ENCODE measurements around the gene CRTC2.
A peak's percentile ranks its signal among the peaks of the same experiment; 100 is the strongest.
"Not testable (repeated sequence)": the region's sequence is repeated elsewhere in the genome, so short reads cannot be mapped to it uniquely, and the experiment has no call there.

CRTC2 gene

GRCh38 chr1:153958111-153958960 lies at the start of gene CRTC2:
CRTC2 (minus strand) TSS chr1:153958612; CDS start chr1:153958497, 115 bp downstream.
- DNase-seq (ENCODE audit: low read depth in 2 of 2): peak; percentile 87 to 88

GRCh38 chr1:154006136-154006535 lies 47.7 kb upstream of the CRTC2 start:
- DNase-seq (ENCODE audit: low read depth in 2 of 2): no peak

GRCh38 chr1:154000420-154000819 lies 42.0 kb upstream of the CRTC2 start:
- no peak for DNase-seq (ENCODE audit: low read depth in 2 of 2)

- not testable (repeated sequence) for DNase-seq (ENCODE audit: low read depth in 2 of 2)
Measured at GRCh38 chr1:153996882-153997281, 38.5 kb upstream of the CRTC2 start.

- no peak for DNase-seq (ENCODE audit: low read depth in 2 of 2)
Measured at GRCh38 chr1:153995640-153996039, 37.2 kb upstream of the CRTC2 start.

GRCh38 chr1:153995202-153995601 lies 36.8 kb upstream of the CRTC2 start:
- DNase-seq (ENCODE audit: low read depth in 2 of 2): no peak

- DNase-seq (ENCODE audit: low read depth in 2 of 2): no peak
Measured at GRCh38 chr1:153991806-153992205, 33.4 kb upstream of the CRTC2 start.

GRCh38 chr1:153991151-153991630 lies 32.8 kb upstream of the CRTC2 start:
- DNase-seq (ENCODE audit: low read depth in 2 of 2): no peak

GRCh38 chr1:153990468-153991150 lies 32.2 kb upstream of the CRTC2 start, which contains the start of gene RPS27:
RPS27 (plus strand) TSS chr1:153990762; CDS start chr1:153990797, 35 bp downstream.
- DNase-seq (ENCODE audit: low read depth in 2 of 2): peak; percentile 61 to 84

- no peak for DNase-seq (ENCODE audit: low read depth in 2 of 2)
Measured at GRCh38 chr1:153987621-153988020, 29.2 kb upstream of the CRTC2 start.

- no peak for DNase-seq (ENCODE audit: low read depth in 2 of 2)
Measured at GRCh38 chr1:153985941-153986761, 27.7 kb upstream of the CRTC2 start, which contains the start of gene RAB13. RAB13 (minus strand) TSS chr1:153986339; CDS start chr1:153986236, 103 bp downstream.

- no peak for DNase-seq (ENCODE audit: low read depth in 2 of 2)
Measured at GRCh38 chr1:153985341-153985912, 27.0 kb upstream of the CRTC2 start.

GRCh38 chr1:153984123-153984894 lies 25.9 kb upstream of the CRTC2 start:
- no peak for DNase-seq (ENCODE audit: low read depth in 2 of 2)

GRCh38 chr1:153981735-153982134 lies 23.3 kb upstream of the CRTC2 start:
- DNase-seq (ENCODE audit: low read depth in 2 of 2): not testable (repeated sequence)

- not testable (repeated sequence) for DNase-seq (ENCODE audit: low read depth in 2 of 2)
Measured at GRCh38 chr1:153979091-153979490, 20.7 kb upstream of the CRTC2 start.

- no peak for DNase-seq (ENCODE audit: low read depth in 2 of 2)
Measured at GRCh38 chr1:153978274-153978909, 20.0 kb upstream of the CRTC2 start.

- peak in 1 of 2 donors; percentile 66 for DNase-seq (ENCODE audit: low read depth in 2 of 2)
Measured at GRCh38 chr1:153977250-153978240, 19.1 kb upstream of the CRTC2 start, which contains the start of gene JTB. JTB (minus strand) TSS chr1:153977674; CDS start chr1:153977252, 422 bp downstream.

- no peak for DNase-seq (ENCODE audit: low read depth in 2 of 2)
Measured at GRCh38 chr1:153976819-153977249, 18.4 kb upstream of the CRTC2 start.

- no peak for DNase-seq (ENCODE audit: low read depth in 2 of 2)
Measured at GRCh38 chr1:153973525-153973924, 15.1 kb upstream of the CRTC2 start.

Measured in stimulated activated CD4-positive, alpha-beta T cell treated with anti-CD3 and anti-CD28 coated beads, Interleukin-1b, Interleukin-23, amount 100 ng/mL, for 1 hour (primary cell).